IgD-negative memory B cell (primary cell): Measurements from ENCODE around the gene FOXS1. TPM values are rescaled to one million over a fixed set of nuclear protein-coding genes. Genes with fewer than 3 reads are reported as not detected.

ENCODE experiments used
- H3K27ac Mint-ChIP-seq, 3 donors: one replicate each; pipeline ENCODE4 v1.8.0; 2020 to 2022; ENCODE audit warnings: mild to moderate bottlenecking in 3 of 3, mixed read lengths in 3 of 3, moderate library complexity in 1 of 3
- H3K27me3 Mint-ChIP-seq: one replicate; pipeline ENCODE4 v1.8.0; 2021; ENCODE audit warnings: mixed read lengths
- H3K36me3 Mint-ChIP-seq: one replicate; pipeline ENCODE4 v1.8.0; 2020; ENCODE audit warnings: mild to moderate bottlenecking, mixed read lengths
- H3K4me1 Mint-ChIP-seq, 3 donors: one replicate each; pipeline ENCODE4 v1.8.0; 2020 to 2022; ENCODE audit warnings: mixed read lengths in 3 of 3, mild to moderate bottlenecking in 1 of 3
- H3K4me3 Mint-ChIP-seq, 4 donors: one replicate each; pipeline ENCODE4 v1.8.0; 2020 to 2022; ENCODE audit warnings: mild to moderate bottlenecking in 4 of 4, mixed read lengths in 4 of 4, moderate library complexity in 3 of 4
- H3K9me3 Mint-ChIP-seq, 3 donors: one replicate each; pipeline ENCODE4 v1.8.0; 2020 to 2021; ENCODE audit warnings: mixed read lengths in 3 of 3, mild to moderate bottlenecking in 1 of 3
- polyA plus RNA-seq: library from polyadenylated mRNA; unstranded; fragments of 300-500 nt; fragmentation: Illumina TruSeq; gene quantifications from one replicate; pipeline ENCODE4 v1.2.3, GENCODE V29; 2021

Gene FOXS1
- polyA plus RNA-seq, 1 donor from 2014 or later: not detected

GRCh38 chr20:31853481-31853880, 8.1 kb upstream of the FOXS1 start:
- H3K27me3 Mint-ChIP-seq: peaks cover 3% of the 10 kb centered on the region
- H3K9me3 Mint-ChIP-seq: no peaks in the 10 kb centered on the region
- no peak overlapping the region for H3K4me3 Mint-ChIP-seq
- peaks cover 3 to 9% (median 4%) of the 10 kb centered on the region in 3 donors for H3K4me1 Mint-ChIP-seq
- H3K27ac Mint-ChIP-seq: no peak overlapping the region
- H3K36me3 Mint-ChIP-seq: no peaks in the 10 kb centered on the region

GRCh38 chr20:31851240-31851955, 6.0 kb upstream of the FOXS1 start:
- Mint-ChIP-seq H3K36me3 (no peaks in the 10 kb centered on the region), H3K27ac (no peak overlapping the region), H3K27me3 (peaks cover 3% of the 10 kb centered on the region), H3K4me1 (no peaks in the 10 kb centered on the region), H3K9me3 (no peaks in the 10 kb centered on the region), H3K4me3 (no peak overlapping the region)

- Mint-ChIP-seq H3K36me3 (no peaks in the 10 kb centered on the region), H3K4me3 (no peak overlapping the region)
Observed at GRCh38 chr20:31849306-31849930, 4.0 kb upstream of the FOXS1 start.

GRCh38 chr20:31848088-31848999, 2.9 kb upstream of the FOXS1 start:
- Mint-ChIP-seq H3K9me3 (no peaks in the 10 kb centered on the region), H3K4me1 (no peaks in the 10 kb centered on the region), H3K4me3 (no peak overlapping the region), H3K36me3 (no peaks in the 10 kb centered on the region), H3K27me3 (no peaks in the 10 kb centered on the region), H3K27ac (no peak overlapping the region)

More at GRCh38 chr20:31849306-31849930, 4.0 kb upstream of the FOXS1 start:
- Mint-ChIP-seq H3K4me1 (no peaks in the 10 kb centered on the region), H3K27me3 (peaks cover 3% of the 10 kb centered on the region), H3K27ac (no peak overlapping the region), H3K9me3 (no peaks in the 10 kb centered on the region)

- H3K9me3 Mint-ChIP-seq: no peaks in the 10 kb centered on the region
- H3K27ac Mint-ChIP-seq: no peak overlapping the region
- H3K4me1 Mint-ChIP-seq: peaks cover 0 to 3% (median 2%) of the 10 kb centered on the region in 3 donors
- H3K36me3 Mint-ChIP-seq: peaks cover 1% of the 10 kb centered on the region
- H3K4me3 Mint-ChIP-seq: no peak overlapping the region
- no peaks in the 10 kb centered on the region for H3K27me3 Mint-ChIP-seq
Observed at GRCh38 chr20:31846793-31847138, 1.4 kb upstream of the FOXS1 start.

- Mint-ChIP-seq H3K9me3 (no peaks in the 10 kb centered on the region), H3K27ac (no peak overlapping the region), H3K4me1 (peaks cover 0 to 3% (median 2%) of the 10 kb centered on the region in 3 donors), H3K36me3 (peaks cover 1% of the 10 kb centered on the region), H3K4me3 (no peak overlapping the region), H3K27me3 (no peaks in the 10 kb centered on the region)
Observed at GRCh38 chr20:31844737-31845299, 586 bp downstream of the FOXS1 start.

- H3K9me3 Mint-ChIP-seq: no peaks in the 10 kb centered on the region
- H3K4me3 Mint-ChIP-seq: no peak overlapping the region
- H3K4me1 Mint-ChIP-seq: peaks cover 0 to 3% (median 2%) of the 10 kb centered on the region in 3 donors
Observed at GRCh38 chr20:31843881-31844280, 1.5 kb downstream of the FOXS1 start.

GRCh38 chr20:31843288-31843687, 2.1 kb downstream of the FOXS1 start:
- H3K9me3 Mint-ChIP-seq: no peaks in the 10 kb centered on the region
- H3K27ac Mint-ChIP-seq: no peak overlapping the region
- H3K27me3 Mint-ChIP-seq: no peaks in the 10 kb centered on the region
- peaks cover 1% of the 10 kb centered on the region for H3K36me3 Mint-ChIP-seq
- no peak overlapping the region for H3K4me3 Mint-ChIP-seq
- H3K4me1 Mint-ChIP-seq: peaks cover 0 to 3% (median 2%) of the 10 kb centered on the region in 3 donors

More at GRCh38 chr20:31843881-31844280, 1.5 kb downstream of the FOXS1 start:
- H3K27me3 Mint-ChIP-seq: no peaks in the 10 kb centered on the region
- no peak overlapping the region for H3K27ac Mint-ChIP-seq
- H3K36me3 Mint-ChIP-seq: peaks cover 1% of the 10 kb centered on the region

- peaks cover 0 to 3% (median 2%) of the 10 kb centered on the region in 3 donors for H3K4me1 Mint-ChIP-seq
- no peaks in the 10 kb centered on the region for H3K27me3 Mint-ChIP-seq
- no peak overlapping the region for H3K27ac Mint-ChIP-seq
- no peak overlapping the region for H3K4me3 Mint-ChIP-seq
- H3K36me3 Mint-ChIP-seq: peaks cover 1% of the 10 kb centered on the region
- no peaks in the 10 kb centered on the region for H3K9me3 Mint-ChIP-seq
Observed at GRCh38 chr20:31842471-31843157, 2.8 kb downstream of the FOXS1 start.

- H3K27me3 Mint-ChIP-seq: no peaks in the 10 kb centered on the region
- peaks cover 1% of the 10 kb centered on the region for H3K36me3 Mint-ChIP-seq
- H3K27ac Mint-ChIP-seq: no peak overlapping the region
- H3K4me3 Mint-ChIP-seq: peak overlapping the region in 1 of 4 donors; percentile 21
- no peaks in the 10 kb centered on the region for H3K9me3 Mint-ChIP-seq
- peaks cover 0 to 3% (median 2%) of the 10 kb centered on the region in 3 donors for H3K4me1 Mint-ChIP-seq
Observed at GRCh38 chr20:31841928-31842327, 3.5 kb downstream of the FOXS1 start.

GRCh38 chr20:31840906-31841816, 4.2 kb downstream of the FOXS1 start:
- no peak overlapping the region for H3K4me3 Mint-ChIP-seq
- H3K27me3 Mint-ChIP-seq: peaks cover 3% of the 10 kb centered on the region
- no peaks in the 10 kb centered on the region for H3K9me3 Mint-ChIP-seq
- H3K36me3 Mint-ChIP-seq: peaks cover 1% of the 10 kb centered on the region
- H3K4me1 Mint-ChIP-seq: peaks cover 0 to 7% (median 6%) of the 10 kb centered on the region in 3 donors
- H3K27ac Mint-ChIP-seq: no peak overlapping the region

GRCh38 chr20:31839782-31840487, 5.5 kb downstream of the FOXS1 start:
- Mint-ChIP-seq H3K27me3 (peaks cover 3% of the 10 kb centered on the region), H3K9me3 (no peaks in the 10 kb centered on the region), H3K4me1 (peaks cover 0 to 11% (median 11%) of the 10 kb centered on the region in 3 donors), H3K36me3 (peaks cover 1% of the 10 kb centered on the region), H3K27ac (no peak overlapping the region), H3K4me3 (no peak overlapping the region)

GRCh38 chr20:31838646-31839292, 6.6 kb downstream of the FOXS1 start:
- no peak overlapping the region for H3K4me3 Mint-ChIP-seq

More at GRCh38 chr20:31838646-31839292, 6.6 kb downstream of the FOXS1 start:
- no peak overlapping the region for H3K27ac Mint-ChIP-seq
- H3K4me1 Mint-ChIP-seq: peaks cover 0 to 11% (median 11%) of the 10 kb centered on the region in 3 donors
- H3K36me3 Mint-ChIP-seq: peaks cover 1% of the 10 kb centered on the region
- H3K27me3 Mint-ChIP-seq: peaks cover 3% of the 10 kb centered on the region
- H3K9me3 Mint-ChIP-seq: no peaks in the 10 kb centered on the region
